ENCODE data around the gene RFPL1.

RFPL1 gene

DNA sequence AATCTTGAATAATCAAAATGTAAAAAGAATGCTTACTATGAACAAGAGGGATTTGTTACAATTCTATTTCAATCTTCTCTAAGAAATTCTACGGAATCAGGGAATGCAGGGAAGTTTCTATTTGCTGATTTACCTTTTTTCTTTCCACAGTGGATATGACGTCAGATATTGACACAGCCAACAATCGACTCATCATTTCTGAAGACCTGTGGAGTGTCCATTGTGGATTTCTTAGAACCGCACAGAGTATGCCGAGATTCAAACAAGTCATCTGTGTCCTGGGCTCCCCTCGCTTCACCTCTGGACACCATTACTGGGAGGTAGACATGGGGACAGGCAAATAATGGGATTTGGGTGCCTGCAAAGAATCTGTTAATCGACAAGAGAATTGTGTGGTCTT lies 4.1 kb upstream of the RFPL1 start:
- no peaks in the 10 kb centered on the region for H4K20me1 ChIP-seq (ENCODE audit: insufficient read depth, low read length, poor library complexity, severe bottlenecking)
- H3K9ac ChIP-seq (ENCODE audit: low read depth, low read length, poor library complexity, severe bottlenecking): no peak overlapping the region
- H3K4me1 ChIP-seq (ENCODE audit: insufficient read depth, low read length, poor library complexity, severe bottlenecking): no peaks in the 10 kb centered on the region
- no peaks in the 10 kb centered on the region for H3K27me3 ChIP-seq (ENCODE audit: insufficient read depth, low read length, poor library complexity, severe bottlenecking)
- no peaks in the 10 kb centered on the region for H3F3A ChIP-seq (ENCODE audit: low read depth)
- no peak overlapping the region for H2AFZ ChIP-seq (ENCODE audit: low read length)
- TF ChIP-seq EZH2phosphoT487 (IDR thresholded peaks at IDR 0.05; ENCODE audit: borderline replicate concordance): no peak
- no peak for TF ChIP-seq CTCF (conservative IDR thresholded peaks at IDR 0.05; ENCODE audit: low read length)
- H3K79me2 ChIP-seq (ENCODE audit: insufficient read depth, low read length): no peaks in the 10 kb centered on the region
- no peaks in the 10 kb centered on the region for H3K9me3 ChIP-seq (ENCODE audit: insufficient read depth, low read depth, low read length)
- no peak overlapping the region for H3K4me3 ChIP-seq (ENCODE audit: low read length, poor library complexity, severe bottlenecking)
- H3K4me2 ChIP-seq (ENCODE audit: low read depth, low read length, poor library complexity, severe bottlenecking): no peak overlapping the region
- H3K36me3 ChIP-seq (ENCODE audit: insufficient read depth, low read length): no peaks in the 10 kb centered on the region
- H3K9me2 ChIP-seq (replicated peaks; ENCODE audit: low read depth, low read length): no peaks in the 10 kb centered on the region

GRCh38 chr22:29435236-29436136 lies 2.9 kb upstream of the RFPL1 start:
- no peaks in the 10 kb centered on the region for H3K4me1 ChIP-seq (ENCODE audit: insufficient read depth, low read length, poor library complexity, severe bottlenecking)
- H4K20me1 ChIP-seq (ENCODE audit: insufficient read depth, low read length, poor library complexity, severe bottlenecking): no peaks in the 10 kb centered on the region
- no peak for TF ChIP-seq EZH2phosphoT487 (IDR thresholded peaks at IDR 0.05; ENCODE audit: borderline replicate concordance)
- TF ChIP-seq CTCF (conservative IDR thresholded peaks at IDR 0.05; ENCODE audit: low read length): no peak

DNA sequence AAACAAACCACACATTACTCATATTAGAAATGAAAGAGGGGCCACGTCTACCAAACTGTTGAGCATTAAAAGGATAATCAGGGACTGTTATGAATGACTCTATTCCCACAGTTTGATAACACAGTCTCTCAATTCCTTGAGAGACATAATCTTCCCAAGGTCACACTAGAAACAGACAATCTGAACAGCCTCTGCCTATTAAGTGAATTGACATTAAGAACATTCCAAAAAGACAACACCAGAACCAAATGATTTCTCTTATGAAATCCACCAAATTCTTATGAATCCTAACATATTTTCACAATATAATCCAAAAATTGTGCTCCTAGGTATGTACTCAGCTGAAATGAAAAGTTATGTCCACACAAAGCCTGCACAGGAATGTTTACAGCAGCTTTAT lies 4.6 kb downstream of the RFPL1 start:
- no peaks in the 10 kb centered on the region for H3K9me2 ChIP-seq (replicated peaks; ENCODE audit: low read depth, low read length)
- no peaks in the 10 kb centered on the region for H4K20me1 ChIP-seq (ENCODE audit: insufficient read depth, low read length, poor library complexity, severe bottlenecking)
- H3K4me1 ChIP-seq (ENCODE audit: insufficient read depth, low read length, poor library complexity, severe bottlenecking): no peaks in the 10 kb centered on the region
- no peaks in the 10 kb centered on the region for H3K9me3 ChIP-seq (ENCODE audit: insufficient read depth, low read depth, low read length)
- no peaks in the 10 kb centered on the region for H3F3A ChIP-seq (ENCODE audit: low read depth)
- H3K79me2 ChIP-seq (ENCODE audit: insufficient read depth, low read length): no peaks in the 10 kb centered on the region
- no peak overlapping the region for H3K4me3 ChIP-seq (ENCODE audit: low read length, poor library complexity, severe bottlenecking)
- no peaks in the 10 kb centered on the region for H3K36me3 ChIP-seq (ENCODE audit: insufficient read depth, low read length)
- H2AFZ ChIP-seq (ENCODE audit: low read length): no peak overlapping the region
- no peak for TF ChIP-seq CTCF (conservative IDR thresholded peaks at IDR 0.05; ENCODE audit: low read length)
- no peak for TF ChIP-seq EZH2phosphoT487 (IDR thresholded peaks at IDR 0.05; ENCODE audit: borderline replicate concordance)
- no peaks in the 10 kb centered on the region for H3K27me3 ChIP-seq (ENCODE audit: insufficient read depth, low read length, poor library complexity, severe bottlenecking)
- no peak overlapping the region for H3K4me2 ChIP-seq (ENCODE audit: low read depth, low read length, poor library complexity, severe bottlenecking)
- no peak overlapping the region for H3K9ac ChIP-seq (ENCODE audit: low read depth, low read length, poor library complexity, severe bottlenecking)

More at GRCh38 chr22:29435236-29436136, 2.9 kb upstream of the RFPL1 start:
- Histone ChIP-seq H3K9ac (ENCODE audit: low read depth, low read length, poor library complexity, severe bottlenecking) (no peak overlapping the region), H3K9me2 (replicated peaks; ENCODE audit: low read depth, low read length) (no peaks in the 10 kb centered on the region), H3K36me3 (ENCODE audit: insufficient read depth, low read length) (no peaks in the 10 kb centered on the region), H3K4me2 (ENCODE audit: low read depth, low read length, poor library complexity, severe bottlenecking) (no peak overlapping the region), H3K27me3 (ENCODE audit: insufficient read depth, low read length, poor library complexity, severe bottlenecking) (no peaks in the 10 kb centered on the region), H3K79me2 (ENCODE audit: insufficient read depth, low read length) (no peaks in the 10 kb centered on the region), H3F3A (ENCODE audit: low read depth) (no peaks in the 10 kb centered on the region), H3K9me3 (ENCODE audit: insufficient read depth, low read depth, low read length) (no peaks in the 10 kb centered on the region), H2AFZ (ENCODE audit: low read length) (no peak overlapping the region), H3K4me3 (ENCODE audit: low read length, poor library complexity, severe bottlenecking) (no peak overlapping the region)
